A549 (cell line): ENCODE data around the gene GLIPR1L1. TPM values are rescaled to one million over a fixed set of nuclear protein-coding genes. Genes with fewer than 3 reads are reported as not detected.

ENCODE experiments used
- ATAC-seq, 2 experiments: fragments of 200-7000 bp in 1 of 2; fragments of >200 bp in 1 of 2; cut with Nextera tagmentation in 1 of 2; cut with Tn5 transposase in 1 of 2; 3 replicates each; pipeline versions ENCODE4 v1.8.0 to v1.9.1; 2018 to 2020; ENCODE audit warnings: mild to moderate bottlenecking in 1 of 2, moderate library complexity in 1 of 2
- CTCF ChIA-PET: fragments of 300-600 bp; sonication (Branson Sonifier 250); formaldehyde crosslinking; extraction: SDS; loops from one replicate; lab custom pipeline; 2021; ENCODE audit warnings: antibody characterized with exemption, inconsistent platforms; lab: Yijun Ruan, JAX
- POLR2A ChIA-PET: fragments of 350-600 bp; formaldehyde crosslinking; extraction: SDS; loops from one replicate; lab custom pipeline; 2021; ENCODE audit warnings: antibody characterized with exemption, inconsistent platforms; lab: Yijun Ruan, JAX
- DNase-seq, 2 experiments: peaks; one replicate each; pipeline versions ENCODE4 v3.0.0 to v3.0.0-alpha.2; 2011 to 2016; ENCODE audit warnings: low read depth in 1 of 2, low spot score in 1 of 2
- FAIRE-seq: peaks from 2 replicates; lab custom pipeline; 2011; peaks lifted over from hg19 to GRCh38; lab: Jason Lieb, UNC
- H3K27ac ChIP-seq, 2 experiments: fragments of >200 bp; sonication (Bioruptor Twin); formaldehyde crosslinking; 3 replicates each; pipeline ENCODE4 v1.5.1; 2016 to 2017
- H3K4me1 ChIP-seq: fragments of >200 bp; sonication (Bioruptor Twin); formaldehyde crosslinking; 3 replicates; pipeline ENCODE4 v1.6.1; 2016
- H3K4me2 ChIP-seq: fragments of >200 bp; sonication (Bioruptor Twin); formaldehyde crosslinking; 3 replicates; pipeline ENCODE4 v1.6.1; 2016
- H3K4me3 ChIP-seq: fragments of >200 bp; sonication (Bioruptor Twin); formaldehyde crosslinking; 3 replicates; pipeline ENCODE4 v1.5.1; 2016
- H3K9me3 ChIP-seq: fragments of >200 bp; sonication (Bioruptor Twin); formaldehyde crosslinking; 3 replicates; pipeline ENCODE4 v1.6.1; 2016
- CBX2 ChIP-seq: fragments of 200-600 bp; sonication (generic); IDR thresholded peaks from 2 replicates; pipeline ENCODE4 v1.6.1; 2016; ENCODE audit warnings: low read depth, mild to moderate bottlenecking, borderline replicate concordance
- CHD2 ChIP-seq: fragments of 150-350 bp; IDR thresholded peaks from 2 replicates; pipeline ENCODE4 v1.6.1; 2014; ENCODE audit warnings: low read length; ENCODE audit not compliant: partially characterized antibody
- MAFK ChIP-seq: fragments of 450-650 bp; IDR thresholded peaks from 2 replicates; pipeline ENCODE4 v1.6.1; 2014; ENCODE audit not compliant: partially characterized antibody
- MYC ChIP-seq: IDR thresholded peaks from 2 replicates; pipeline ENCODE4 v1.6.1; 2012; ENCODE audit warnings: mild to moderate bottlenecking, inconsistent platforms, low read length, improper control_type of control experiment, borderline replicate concordance
- PBX3 ChIP-seq: IDR thresholded peaks from 2 replicates; pipeline ENCODE4 v1.6.1; 2012
- PHF8 ChIP-seq: fragments of 200-600 bp; sonication (generic); IDR thresholded peaks from 2 replicates; pipeline ENCODE4 v1.6.1; 2016; ENCODE audit warnings: low read depth, mild to moderate bottlenecking, antibody characterized with exemption, moderate library complexity, borderline replicate concordance
- POLR2AphosphoS2 ChIP-seq: conservative IDR thresholded peaks from 2 replicates; pipeline ENCODE4 v1.6.1; 2012; ENCODE audit warnings: low read length, improper control_type of control experiment, inconsistent platforms
- ZNF302 ChIP-seq: fragments of 250-450 bp; sonication (Bioruptor Pico); IDR thresholded peaks from 2 replicates; pipeline ENCODE4 v1.9.0; 2021; ENCODE audit warnings: inconsistent platforms, mild to moderate bottlenecking, moderate library complexity
- ZSCAN20 ChIP-seq: fragments of 250-450 bp; sonication (Bioruptor Pico); IDR thresholded peaks from 2 replicates; pipeline ENCODE4 v1.8.0; 2022; ENCODE audit warnings: mild to moderate bottlenecking, moderate library complexity
- WGBS: methylation state at CpG from one replicate; pipeline ENCODE4 v1.1.6; 2017; ENCODE audit errors: missing lambda C conversion rate; 5-methylcytosine and 5-hydroxymethylcytosine counted together
- polyA plus RNA-seq, 4 experiments: library from polyadenylated mRNA; depleted of rRNA in 3 of 4; stranded (reverse); fragments of >200 nt; fragmentation: RNase III in 1 of 4; extraction: RNeasy Plus Mini Kit Qiagen cat#74134 plus additional on column Dnase treatment in 1 of 4; gene quantifications; 2 replicates in 3 of 4; 3 replicates in 1 of 4; pipeline ENCODE4 v1.2.3, GENCODE V29; 2011 to 2017
- TF ChIP-seq, protein P1 (sequence below): IDR thresholded peaks from 2 replicates; pipeline ENCODE4 v1.6.1; 2012

The GLIPR1L1 gene
- polyA plus RNA-seq, 2 of the 4 experiments (the other 2 are of a cell fraction) = not detected

DNA sequence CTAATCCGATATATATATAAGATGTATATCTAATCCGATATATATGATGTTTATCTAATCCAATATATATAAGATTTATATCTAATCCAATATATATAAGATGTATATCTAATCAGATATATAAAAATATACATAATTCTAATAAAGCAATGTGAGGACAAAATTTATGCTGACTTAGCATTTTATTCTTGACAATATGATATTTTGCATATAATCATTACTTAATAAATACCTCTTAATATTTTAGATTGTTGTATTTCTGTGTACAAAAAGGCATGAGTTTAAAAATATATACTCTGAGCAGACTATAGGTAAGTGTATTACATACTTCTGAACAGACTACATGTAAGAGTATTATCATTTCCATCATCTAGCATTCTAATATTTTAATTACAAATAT, 75.4 kb downstream of the GLIPR1L1 start:
- TF ChIP-seq, protein P1, sequence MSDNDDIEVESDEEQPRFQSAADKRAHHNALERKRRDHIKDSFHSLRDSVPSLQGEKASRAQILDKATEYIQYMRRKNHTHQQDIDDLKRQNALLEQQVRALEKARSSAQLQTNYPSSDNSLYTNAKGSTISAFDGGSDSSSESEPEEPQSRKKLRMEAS = no peak
- TF ChIP-seq MAFK = peak; percentile 95
- TF ChIP-seq, all 56 proteins: peak for 1
- ChIA-PET POLR2A (no interaction called here), CTCF (no interaction called here)
- H3K4me3 ChIP-seq = no peak overlapping the region
- H3K27ac ChIP-seq = no peak overlapping the region
- H3K4me1 ChIP-seq = no peaks in the 10 kb centered on the region
- 56% methylated on average over 2 of the region's 2 CpGs for whole genome bisulfite sequencing
- H3K4me2 ChIP-seq = no peak overlapping the region
- no peak for ATAC-seq
- FAIRE-seq = peak; percentile 68
- no peaks in the 10 kb centered on the region for H3K9me3 ChIP-seq
- DNase-seq = no peak

DNA sequence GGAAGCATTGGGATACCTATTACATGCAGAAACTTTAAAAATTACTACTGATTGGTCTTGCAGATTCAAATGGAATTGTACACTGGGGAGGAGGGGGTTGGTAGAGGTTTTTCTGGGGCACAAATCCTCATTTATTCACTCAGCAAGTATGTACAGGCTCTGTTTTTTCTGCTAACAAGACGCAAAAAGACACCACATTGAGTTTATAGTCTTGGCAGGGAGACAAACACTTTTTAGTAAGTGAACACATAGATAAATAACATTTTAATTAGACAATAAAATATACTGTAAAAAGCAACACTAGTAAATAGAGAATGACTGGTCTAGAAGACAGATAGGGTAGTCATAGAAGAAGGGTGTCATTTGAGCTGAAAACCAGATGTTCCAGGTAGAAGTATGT, 80.2 kb downstream of the GLIPR1L1 start:
- DNase-seq = no peak
- CTCF ChIA-PET = interaction anchor here (1.4 kb wide), 1 partner anchor 24 kb away, joined by 5 read pairs; the partner anchor contains the start of gene GLIPR1L2
- Histone ChIP-seq H3K27ac (no peak overlapping the region), H3K4me3 (no peak overlapping the region), H3K4me2 (no peak overlapping the region), H3K9me3 (no peaks in the 10 kb centered on the region), H3K4me1 (no peaks in the 10 kb centered on the region)
- FAIRE-seq = no peak
- no peak for TF ChIP-seq POLR2AphosphoS2
- TF ChIP-seq ZNF302 (CRISPR knock-in tag) = no peak
- no peak for TF ChIP-seq CHD2
- no peak for TF ChIP-seq PBX3
- no peak for TF ChIP-seq CBX2
- TF ChIP-seq PHF8 = no peak
- 85% methylated on average over 1 of the region's 1 CpG for WGBS
- ATAC-seq = no peak
- POLR2A ChIA-PET = no interaction called here

DNA sequence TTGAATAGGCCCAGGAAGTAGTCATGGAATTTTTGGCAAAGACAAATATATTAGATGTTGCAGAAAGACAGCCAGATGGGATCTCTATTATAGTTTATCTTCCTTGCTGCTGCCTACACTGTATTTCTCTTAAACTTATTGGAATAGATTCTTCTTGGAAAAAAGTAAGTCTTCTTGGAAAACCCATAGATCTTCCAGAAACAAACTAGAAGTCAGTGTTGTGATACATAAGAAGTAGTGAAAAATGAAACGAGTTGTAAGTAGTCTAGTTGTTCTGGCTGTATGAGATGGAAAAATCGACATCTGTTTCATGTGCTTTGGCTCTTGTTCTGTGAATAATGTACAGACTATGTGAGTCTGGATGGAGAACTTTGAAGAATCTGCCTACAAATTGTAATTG, 85.4 kb downstream of the GLIPR1L1 start:
- no peak for DNase-seq
- no peak for ATAC-seq
- no peak for FAIRE-seq
- no peak overlapping the region for H3K4me2 ChIP-seq
- H3K4me3 ChIP-seq = no peak overlapping the region
- ChIA-PET POLR2A (no interaction called here), CTCF (no interaction called here)
- no peak overlapping the region for H3K27ac ChIP-seq
- no peaks in the 10 kb centered on the region for H3K4me1 ChIP-seq
- TF ChIP-seq ZSCAN20 (CRISPR knock-in tag) (no peak), MYC (no peak)
- TF ChIP-seq, protein P1 = no peak
- 11% methylated on average over 2 of the region's 2 CpGs for WGBS
- H3K9me3 ChIP-seq = no peaks in the 10 kb centered on the region

Other genes starting within 250 kb of the GLIPR1L1 start
- gene KCNC2, start 124.8 kb upstream of the GLIPR1L1 start, polyA plus RNA-seq (2011; rRNA removed) = not detected in 2 replicates
- gene KCNC2, start 124.8 kb upstream of the GLIPR1L1 start, polyA plus RNA-seq (2017; fragmentation: RNase III; extraction: RNeasy Plus Mini Kit Qiagen cat#74134 plus additional on column Dnase treatment) = not detected in 3 replicates
- gene CAPS2, start 4.3 kb upstream of the GLIPR1L1 start, polyA plus RNA-seq (2011; rRNA removed) = 6.9 and 7.0 TPM in 2 replicates
- 2.6 to 3.7 TPM (median 3.6 TPM) in 3 replicates for gene CAPS2, start 4.3 kb upstream of the GLIPR1L1 start, polyA plus RNA-seq (2017; fragmentation: RNase III; extraction: RNeasy Plus Mini Kit Qiagen cat#74134 plus additional on column Dnase treatment)
- 0.90 and 0.97 TPM in 2 replicates for gene GLIPR1L2, start 56.4 kb downstream of the GLIPR1L1 start, polyA plus RNA-seq (2011; rRNA removed)
- 0.24 to 0.57 TPM (median 0.40 TPM) in 3 replicates for gene GLIPR1L2, start 56.4 kb downstream of the GLIPR1L1 start, polyA plus RNA-seq (2017; fragmentation: RNase III; extraction: RNeasy Plus Mini Kit Qiagen cat#74134 plus additional on column Dnase treatment)
- gene GLIPR1, start 146.1 kb downstream of the GLIPR1L1 start, polyA plus RNA-seq (2011; rRNA removed) = 42.2 and 45.8 TPM in 2 replicates
- 42.6 to 45.0 TPM (median 44.5 TPM) in 3 replicates for gene GLIPR1, start 146.1 kb downstream of the GLIPR1L1 start, polyA plus RNA-seq (2017; fragmentation: RNase III; extraction: RNeasy Plus Mini Kit Qiagen cat#74134 plus additional on column Dnase treatment)
- gene KRR1, start 176.9 kb downstream of the GLIPR1L1 start, polyA plus RNA-seq (2011; rRNA removed) = 63.9 and 122 TPM in 2 replicates
- 63.7 to 74.3 TPM (median 66.1 TPM) in 3 replicates for gene KRR1, start 176.9 kb downstream of the GLIPR1L1 start, polyA plus RNA-seq (2017; fragmentation: RNase III; extraction: RNeasy Plus Mini Kit Qiagen cat#74134 plus additional on column Dnase treatment)